Measurements from ENCODE around the gene MIA3. TPM values are rescaled to one million over a fixed set of nuclear protein-coding genes. Genes with fewer than 3 reads are reported as not detected.

Gene MIA3
- total and polyA plus RNA-seq, 4 donors, result 20.7 to 69.3 (median 41.6) TPM

DNA sequence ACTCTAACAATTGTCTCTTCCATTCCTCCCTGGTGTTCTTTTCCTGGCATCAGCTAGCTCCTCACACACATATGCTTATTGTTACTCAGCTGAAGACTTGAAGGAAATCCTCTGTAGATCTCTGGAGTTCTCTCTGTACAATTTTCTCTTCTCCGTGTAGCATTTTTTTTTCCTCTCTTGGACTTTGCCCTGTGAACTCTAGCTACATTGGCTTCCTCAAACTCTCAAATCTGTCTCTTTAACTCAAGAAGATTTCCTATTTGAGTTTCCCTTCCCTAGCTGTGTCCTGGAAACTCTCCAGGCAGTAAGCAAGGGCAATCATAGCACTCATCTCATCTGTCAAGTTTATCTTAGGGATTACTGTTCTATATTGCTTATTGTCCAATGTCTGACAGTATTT is 4.3 kb upstream of the MIA3 start:
- 55 to 73% methylated on average over 1 of the region's 1 CpG for WGBS, 2 donors
- Histone ChIP-seq H3K4me3 (no peak overlapping the region), H3K27ac (ENCODE audit: low read depth in 1 of 2, low read length in 1 of 2) (no peak overlapping the region), H3K9me3 (ENCODE audit: control insufficient read depth in 4 of 4, insufficient read depth in 3 of 4, low read length in 3 of 4) (no peaks in the 10 kb centered on the region), H3K9ac (ENCODE audit: insufficient read depth in 1 of 2, low read length in 2 of 2) (no peak overlapping the region), H3K36me3 (ENCODE audit: control insufficient read depth in 4 of 4, insufficient read depth in 4 of 4, low read length in 4 of 4) (no peaks in the 10 kb centered on the region), H3K27me3 (ENCODE audit: control insufficient read depth in 3 of 3, insufficient read depth in 3 of 3, low read length in 2 of 3) (peaks cover 5 to 9% (median 8%) of the 10 kb centered on the region in 3 donors), H3K4me1 (ENCODE audit: control insufficient read depth in 5 of 5, insufficient read depth in 5 of 5, low read length in 5 of 5) (peaks cover 0 to 4% (median 0%) of the 10 kb centered on the region in 5 donors)
- no peak for DNase-seq
- no peak for ATAC-seq (ENCODE audit: insufficient read depth, low FRiP score)
- TF ChIP-seq, protein P1, sequence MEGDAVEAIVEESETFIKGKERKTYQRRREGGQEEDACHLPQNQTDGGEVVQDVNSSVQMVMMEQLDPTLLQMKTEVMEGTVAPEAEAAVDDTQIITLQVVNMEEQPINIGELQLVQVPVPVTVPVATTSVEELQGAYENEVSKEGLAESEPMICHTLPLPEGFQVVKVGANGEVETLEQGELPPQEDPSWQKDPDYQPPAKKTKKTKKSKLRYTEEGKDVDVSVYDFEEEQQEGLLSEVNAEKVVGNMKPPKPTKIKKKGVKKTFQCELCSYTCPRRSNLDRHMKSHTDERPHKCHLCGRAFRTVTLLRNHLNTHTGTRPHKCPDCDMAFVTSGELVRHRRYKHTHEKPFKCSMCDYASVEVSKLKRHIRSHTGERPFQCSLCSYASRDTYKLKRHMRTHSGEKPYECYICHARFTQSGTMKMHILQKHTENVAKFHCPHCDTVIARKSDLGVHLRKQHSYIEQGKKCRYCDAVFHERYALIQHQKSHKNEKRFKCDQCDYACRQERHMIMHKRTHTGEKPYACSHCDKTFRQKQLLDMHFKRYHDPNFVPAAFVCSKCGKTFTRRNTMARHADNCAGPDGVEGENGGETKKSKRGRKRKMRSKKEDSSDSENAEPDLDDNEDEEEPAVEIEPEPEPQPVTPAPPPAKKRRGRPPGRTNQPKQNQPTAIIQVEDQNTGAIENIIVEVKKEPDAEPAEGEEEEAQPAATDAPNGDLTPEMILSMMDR (IDR thresholded peaks at IDR 0.05; ENCODE audit: control extremely low read depth, extremely low read depth), result no peak

DNA sequence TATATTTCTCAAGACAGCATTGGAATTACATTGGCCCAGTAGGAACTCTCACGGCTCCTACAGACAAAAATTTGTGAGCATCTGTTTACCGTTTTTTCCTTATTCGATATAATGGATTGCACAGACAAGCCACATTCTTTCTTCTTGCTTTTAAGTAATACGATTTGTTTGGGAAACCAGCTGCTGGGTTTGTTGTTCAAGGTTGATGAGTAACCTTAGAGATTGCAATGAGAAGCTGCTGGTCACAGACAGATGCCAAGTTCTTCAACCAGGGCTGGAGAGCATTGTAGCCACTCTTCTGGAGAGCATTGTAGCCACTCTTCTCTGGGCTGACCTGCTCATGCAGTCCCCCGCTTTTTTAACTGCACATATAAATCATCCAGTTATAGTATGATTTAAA is 1.4 kb upstream of the MIA3 start:
- Histone ChIP-seq H3K9ac (ENCODE audit: insufficient read depth in 1 of 2, low read length in 2 of 2) (no peak overlapping the region), H3K27ac (ENCODE audit: low read depth in 1 of 2, low read length in 1 of 2) (no peak overlapping the region), H3K4me1 (ENCODE audit: control insufficient read depth in 5 of 5, insufficient read depth in 5 of 5, low read length in 5 of 5) (peaks cover 0 to 13% (median 4%) of the 10 kb centered on the region in 5 donors), H3K27me3 (ENCODE audit: control insufficient read depth in 3 of 3, insufficient read depth in 3 of 3, low read length in 2 of 3) (peaks cover 5 to 9% (median 8%) of the 10 kb centered on the region in 3 donors), H3K36me3 (ENCODE audit: control insufficient read depth in 4 of 4, insufficient read depth in 4 of 4, low read length in 4 of 4) (no peaks in the 10 kb centered on the region), H3K4me3 (no peak overlapping the region), H3K9me3 (ENCODE audit: control insufficient read depth in 4 of 4, insufficient read depth in 3 of 4, low read length in 3 of 4) (no peaks in the 10 kb centered on the region)
- WGBS, 2 donors, result 75 to 88% methylated on average over 5 of the region's 5 CpGs
- ATAC-seq (ENCODE audit: insufficient read depth, low FRiP score) (no peak), DNase-seq (peak; percentile 23 to 58 (median 32))
- TF ChIP-seq, protein P1 (IDR thresholded peaks at IDR 0.05; ENCODE audit: control extremely low read depth, extremely low read depth), result no peak

DNA sequence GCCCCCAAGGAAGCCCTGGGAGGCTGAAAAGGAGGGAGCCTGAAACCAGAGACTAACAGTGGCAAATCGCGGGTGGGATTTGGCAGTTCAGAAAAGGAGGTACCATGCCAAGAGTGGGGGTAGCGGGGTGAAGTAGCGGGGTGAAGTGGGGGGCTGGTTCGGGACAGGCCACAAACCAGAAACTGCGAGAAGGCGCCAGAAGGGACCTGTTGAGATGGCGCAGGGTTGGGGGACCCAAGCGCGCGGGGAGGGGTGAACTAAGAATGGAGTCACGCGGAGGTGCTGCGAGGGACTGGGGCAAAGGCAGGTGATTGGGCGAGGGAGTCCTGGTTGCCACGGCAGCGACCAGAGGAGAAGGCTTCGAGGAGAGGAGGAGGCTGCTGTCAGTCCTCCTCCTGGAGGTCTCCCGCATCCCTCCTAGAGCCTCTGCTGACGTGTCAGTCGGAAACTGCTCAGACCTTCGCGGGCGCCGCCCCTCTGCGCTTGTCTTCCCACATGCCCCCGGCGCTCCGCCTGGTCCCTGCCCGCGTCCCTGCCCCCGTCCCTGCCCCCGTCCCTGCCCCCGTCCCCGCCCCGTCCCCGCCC is 438 bp upstream of the MIA3 start:
- WGBS, 2 donors, result 1% methylated on average over 27 to 37 of the region's 37 CpGs
- TF ChIP-seq, protein P1 (IDR thresholded peaks at IDR 0.05; ENCODE audit: control extremely low read depth, extremely low read depth), result no peak
- peak; percentile 93 to 96 (median 94) for DNase-seq
- peaks cover 0 to 13% (median 4%) of the 10 kb centered on the region in 5 donors for H3K4me1 ChIP-seq (ENCODE audit: control insufficient read depth in 5 of 5, insufficient read depth in 5 of 5, low read length in 5 of 5)
- H3K9me3 ChIP-seq (ENCODE audit: control insufficient read depth in 4 of 4, insufficient read depth in 3 of 4, low read length in 3 of 4), result no peaks in the 10 kb centered on the region
- peaks cover 0 to 4% (median 0%) of the 10 kb centered on the region in 4 donors for H3K36me3 ChIP-seq (ENCODE audit: control insufficient read depth in 4 of 4, insufficient read depth in 4 of 4, low read length in 4 of 4)
- peak overlapping the region in 1 of 2 donors; percentile 68 for H3K27ac ChIP-seq (ENCODE audit: low read depth in 1 of 2, low read length in 1 of 2)
- peak overlapping the region; percentile 48 for H3K4me3 ChIP-seq
- peaks cover 5 to 9% (median 8%) of the 10 kb centered on the region in 3 donors for H3K27me3 ChIP-seq (ENCODE audit: control insufficient read depth in 3 of 3, insufficient read depth in 3 of 3, low read length in 2 of 3)
- ATAC-seq (ENCODE audit: insufficient read depth, low FRiP score), result peak; percentile 84
- peak overlapping the region; percentile 61 to 66 for H3K9ac ChIP-seq (ENCODE audit: insufficient read depth in 1 of 2, low read length in 2 of 2)
